Fibroblast of lung (primary cell): Measurements from ENCODE around the gene INPPL1. TPM values are rescaled to one million over a fixed set of nuclear protein-coding genes. Genes with fewer than 3 reads are reported as not detected.
"Not testable (repeated sequence)": the region's sequence is repeated elsewhere in the genome, so short reads cannot be mapped to it uniquely, and the experiment has no call there.

Experiments used
- DNase-seq, 2 donors: peaks; one replicate each; pipeline versions ENCODE4 v3.0.0 to v3.0.0-alpha.2; 2010; ENCODE audit warnings: low read depth in 2 of 2
- H2AFZ ChIP-seq: 2 replicates; pipeline ENCODE4 v1.5.1; 2012; ENCODE audit warnings: low read length, control low read depth, inconsistent platforms
- H3K27ac ChIP-seq: 2 replicates; pipeline ENCODE4 v1.5.1; 2011; ENCODE audit warnings: low read length, control low read depth; ENCODE audit not compliant: insufficient read depth
- H3K27me3 ChIP-seq: 2 replicates; pipeline ENCODE4 v1.5.1; 2011; ENCODE audit warnings: mild to moderate bottlenecking, low read length; ENCODE audit not compliant: control insufficient read depth, insufficient read depth
- H3K36me3 ChIP-seq: 2 replicates; pipeline ENCODE4 v1.5.1; 2011; ENCODE audit warnings: low read length; ENCODE audit not compliant: control insufficient read depth, insufficient read depth
- H3K4me1 ChIP-seq: 2 replicates; pipeline ENCODE4 v1.5.1; 2011; ENCODE audit warnings: low read length; ENCODE audit not compliant: control insufficient read depth, insufficient read depth; ENCODE audit errors: extremely low read depth
- H3K4me2 ChIP-seq: 2 replicates; pipeline ENCODE4 v1.5.1; 2011; ENCODE audit warnings: low read length, control low read depth; ENCODE audit not compliant: insufficient read depth; ENCODE audit errors: extremely low read depth
- H3K4me3 ChIP-seq, 4 experiments: fragments of 200-600 bp in 1 of 4; sonication (generic) in 1 of 4; replicated peaks in 1 of 4; 2 replicates each; pipeline ENCODE4 v1.5.1; 2011 to 2016; ENCODE audit warnings: low read length in 4 of 4, low read depth in 3 of 4, mild to moderate bottlenecking in 3 of 4, control low read depth in 2 of 4, inconsistent platforms in 1 of 4, mixed read lengths in 1 of 4; ENCODE audit not compliant: insufficient read depth in 1 of 4; ENCODE audit errors: control extremely low read depth in 1 of 4
- H3K79me2 ChIP-seq: 2 replicates; pipeline ENCODE4 v1.5.1; 2012; ENCODE audit warnings: mild to moderate bottlenecking, low read length, inconsistent platforms; ENCODE audit not compliant: control insufficient read depth, insufficient read depth
- H3K9ac ChIP-seq: 2 replicates; pipeline ENCODE4 v1.5.1; 2011; ENCODE audit warnings: mild to moderate bottlenecking, low read length, control low read depth; ENCODE audit not compliant: insufficient read depth
- H3K9me3 ChIP-seq: 2 replicates; pipeline ENCODE4 v1.5.1; 2012; ENCODE audit warnings: low read depth, low read length; ENCODE audit not compliant: control insufficient read depth, insufficient read depth
- H4K20me1 ChIP-seq: 2 replicates; pipeline ENCODE4 v1.5.1; 2011; ENCODE audit warnings: low read length; ENCODE audit not compliant: control insufficient read depth, insufficient read depth; ENCODE audit errors: extremely low read depth
- EZH2 ChIP-seq: IDR thresholded peaks from 2 replicates; pipeline ENCODE4 v1.5.1; 2012; ENCODE audit warnings: low read length, control low read depth, mild to moderate bottlenecking; ENCODE audit errors: missing control alignments
- polyA plus RNA-seq, 2 donors: library from polyadenylated mRNA; depleted of rRNA in 1 of 2; stranded (reverse) in 1 of 2; unstranded in 1 of 2; fragments of >200 nt; gene quantifications; 2 replicates each; pipeline ENCODE4 v1.2.1, GENCODE V29; 2011 to 2012; ENCODE audit warnings: missing spikeins in 1 of 2
- total RNA-seq: library from RNA; depleted of rRNA; stranded (reverse); fragments of >200 nt; gene quantifications from 2 replicates; pipeline ENCODE4 v1.2.1, GENCODE V29; 2014
- TF ChIP-seq, protein P1 (sequence below), 2 donors: IDR thresholded peaks in 1 of 2; conservative IDR thresholded peaks in 1 of 2; 1 replicate in 1 of 2; 2 replicates in 1 of 2; pipeline ENCODE4 v1.5.1; 2011 to 2012; ENCODE audit warnings: low read length in 2 of 2, control low read depth in 1 of 2, inconsistent platforms in 1 of 2, low read depth in 1 of 2, mild to moderate bottlenecking in 1 of 2

The INPPL1 gene
- total and polyA plus RNA-seq, 2 donors (not counting 1 experiment from before 2014, with no cell fraction given) = 60.3 to 102 TPM

DNA sequence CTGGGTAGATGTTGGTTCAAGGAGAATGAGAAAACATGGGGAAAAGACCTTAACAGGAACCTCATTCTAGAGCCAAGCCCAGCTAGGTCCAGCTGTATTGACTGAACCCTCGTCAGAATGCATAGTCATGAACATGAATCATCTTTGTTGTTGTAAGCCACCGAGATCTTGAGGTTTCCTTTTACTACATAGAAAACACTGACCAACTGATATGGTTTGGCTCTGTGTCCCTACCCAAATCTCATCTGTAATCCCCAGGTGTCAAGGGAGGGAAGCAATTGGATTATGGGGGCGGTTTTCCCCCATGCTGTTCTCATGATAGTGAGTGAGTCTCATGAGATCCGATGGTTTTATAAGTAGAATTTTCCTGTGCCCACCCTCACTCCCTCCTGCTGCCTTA lies 38.8 kb downstream of the INPPL1 start:
- H3K4me2 ChIP-seq = no peak overlapping the region
- H3K79me2 ChIP-seq = no peaks in the 10 kb centered on the region
- no peaks in the 10 kb centered on the region for H4K20me1 ChIP-seq
- H3K36me3 ChIP-seq = no peaks in the 10 kb centered on the region
- H3K27ac ChIP-seq = no peak overlapping the region
- H3K4me3 ChIP-seq = no peak overlapping the region
- H3K9ac ChIP-seq = no peak overlapping the region
- peak; percentile 54 to 77 for DNase-seq
- H3K4me1 ChIP-seq = no peaks in the 10 kb centered on the region
- no peak overlapping the region for H2AFZ ChIP-seq
- no peak for TF ChIP-seq EZH2
- TF ChIP-seq, protein P1, sequence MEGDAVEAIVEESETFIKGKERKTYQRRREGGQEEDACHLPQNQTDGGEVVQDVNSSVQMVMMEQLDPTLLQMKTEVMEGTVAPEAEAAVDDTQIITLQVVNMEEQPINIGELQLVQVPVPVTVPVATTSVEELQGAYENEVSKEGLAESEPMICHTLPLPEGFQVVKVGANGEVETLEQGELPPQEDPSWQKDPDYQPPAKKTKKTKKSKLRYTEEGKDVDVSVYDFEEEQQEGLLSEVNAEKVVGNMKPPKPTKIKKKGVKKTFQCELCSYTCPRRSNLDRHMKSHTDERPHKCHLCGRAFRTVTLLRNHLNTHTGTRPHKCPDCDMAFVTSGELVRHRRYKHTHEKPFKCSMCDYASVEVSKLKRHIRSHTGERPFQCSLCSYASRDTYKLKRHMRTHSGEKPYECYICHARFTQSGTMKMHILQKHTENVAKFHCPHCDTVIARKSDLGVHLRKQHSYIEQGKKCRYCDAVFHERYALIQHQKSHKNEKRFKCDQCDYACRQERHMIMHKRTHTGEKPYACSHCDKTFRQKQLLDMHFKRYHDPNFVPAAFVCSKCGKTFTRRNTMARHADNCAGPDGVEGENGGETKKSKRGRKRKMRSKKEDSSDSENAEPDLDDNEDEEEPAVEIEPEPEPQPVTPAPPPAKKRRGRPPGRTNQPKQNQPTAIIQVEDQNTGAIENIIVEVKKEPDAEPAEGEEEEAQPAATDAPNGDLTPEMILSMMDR (conservative IDR thresholded peaks at IDR 0.05 in 1 of 2, IDR thresholded peaks at IDR 0.05 in 1 of 2; ENCODE audit: low read depth in 1 of 2, low read length in 2 of 2) = no peak
- H3K9me3 ChIP-seq = no peaks in the 10 kb centered on the region
- no peaks in the 10 kb centered on the region for H3K27me3 ChIP-seq

DNA sequence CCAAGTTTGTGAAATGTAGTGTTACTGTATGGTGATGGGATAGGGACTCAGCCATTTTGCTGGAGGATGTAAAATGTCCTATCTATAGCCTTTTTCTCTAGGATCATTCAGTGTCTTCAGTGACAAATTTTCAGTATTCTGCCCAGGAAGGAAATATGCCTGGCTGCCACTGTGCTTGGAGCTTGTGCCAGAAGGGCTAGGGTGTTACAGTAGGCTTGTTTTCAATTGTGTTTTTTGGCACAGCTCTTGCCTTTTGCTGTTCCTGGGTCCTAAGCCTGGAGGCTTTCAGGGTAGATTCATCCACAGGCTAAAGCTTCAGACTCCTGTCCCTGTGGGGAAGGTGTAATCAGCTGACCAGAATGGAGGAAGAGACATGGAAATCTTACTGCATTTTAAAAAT lies 41.4 kb downstream of the INPPL1 start:
- H3K36me3 ChIP-seq = no peaks in the 10 kb centered on the region
- no peak overlapping the region for H2AFZ ChIP-seq
- peaks cover 2% of the 10 kb centered on the region for H3K27me3 ChIP-seq
- TF ChIP-seq, protein P1 (conservative IDR thresholded peaks at IDR 0.05 in 1 of 2, IDR thresholded peaks at IDR 0.05 in 1 of 2; ENCODE audit: low read depth in 1 of 2, low read length in 2 of 2) = no peak
- TF ChIP-seq EZH2 = no peak
- no peaks in the 10 kb centered on the region for H3K79me2 ChIP-seq
- no peaks in the 10 kb centered on the region for H4K20me1 ChIP-seq
- H3K4me1 ChIP-seq = no peaks in the 10 kb centered on the region
- H3K27ac ChIP-seq = no peak overlapping the region
- no peak for DNase-seq
- no peak overlapping the region for H3K9ac ChIP-seq
- H3K4me3 ChIP-seq = no peak overlapping the region
- H3K9me3 ChIP-seq = no peaks in the 10 kb centered on the region
- no peak overlapping the region for H3K4me2 ChIP-seq

DNA sequence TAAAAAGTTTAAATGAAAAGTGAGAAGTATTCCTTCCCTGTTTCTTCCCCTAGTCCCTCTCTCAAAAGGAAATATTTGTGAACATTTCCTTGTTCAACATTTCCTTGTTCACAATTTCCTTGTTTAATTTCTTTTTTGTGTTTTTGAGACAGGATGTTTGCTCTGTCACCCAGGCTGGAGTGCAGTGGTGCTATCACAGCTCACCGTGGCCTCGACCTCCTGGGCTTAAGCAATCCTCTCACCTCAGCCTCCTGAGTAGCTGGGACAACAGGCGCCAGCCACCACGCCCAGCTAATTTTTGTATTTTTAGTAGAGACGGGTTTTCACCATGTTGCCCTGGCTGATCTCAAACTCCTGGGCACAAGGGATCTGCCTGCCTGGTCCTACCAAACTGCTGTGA lies 42.4 kb downstream of the INPPL1 start:
- not testable (repeated sequence) for H3K79me2 ChIP-seq, H3K9me3 ChIP-seq, H2AFZ ChIP-seq, DNase-seq, H3K4me1 ChIP-seq, H3K9ac ChIP-seq, H3K4me2 ChIP-seq, H3K27me3 ChIP-seq, H4K20me1 ChIP-seq, H3K36me3 ChIP-seq, H3K4me3 ChIP-seq, H3K27ac ChIP-seq
